Astrocyte (in vitro differentiated cells and primary cell): ENCODE data around the gene HCN1. TPM values are rescaled to one million over a fixed set of nuclear protein-coding genes. Genes with fewer than 3 reads are reported as not detected.

ENCODE experiments used
- DNase-seq: peaks from one replicate; pipeline ENCODE4 v3.0.0-alpha.2; 2010; ENCODE audit warnings: low read depth
- FAIRE-seq: peaks from 2 replicates; lab custom pipeline; 2011; peaks lifted over from hg19 to GRCh38; lab: Jason Lieb, UNC
- H2AFZ ChIP-seq: 2 replicates; pipeline ENCODE4 v1.6.0; 2012; ENCODE audit warnings: low read depth, low read length, inconsistent platforms
- H3K27ac ChIP-seq: 2 replicates; pipeline ENCODE4 v1.5.1; 2011; ENCODE audit warnings: low read depth, low read length, inconsistent platforms
- H3K27me3 ChIP-seq: 2 replicates; pipeline ENCODE4 v1.6.0; 2011; ENCODE audit warnings: low read length, inconsistent platforms; ENCODE audit not compliant: insufficient read depth
- H3K36me3 ChIP-seq: 2 replicates; pipeline ENCODE4 v1.5.1; 2011; ENCODE audit warnings: low read length, inconsistent platforms; ENCODE audit not compliant: insufficient read depth
- H3K4me1 ChIP-seq: 2 replicates; pipeline ENCODE4 v1.5.1; 2011; ENCODE audit warnings: low read length, inconsistent platforms; ENCODE audit not compliant: insufficient read depth
- H3K4me2 ChIP-seq: 2 replicates; pipeline ENCODE4 v1.6.0; 2012; ENCODE audit warnings: low read length, inconsistent platforms
- H3K4me3 ChIP-seq: 2 replicates; pipeline ENCODE4 v1.5.1; 2011; ENCODE audit warnings: low read depth, mild to moderate bottlenecking, low read length, inconsistent platforms; ENCODE audit not compliant: insufficient read depth
- H3K79me2 ChIP-seq: 2 replicates; pipeline ENCODE4 v1.6.0; 2012; ENCODE audit warnings: mild to moderate bottlenecking, low read length, inconsistent platforms; ENCODE audit not compliant: insufficient read depth
- H3K9ac ChIP-seq: 2 replicates; pipeline ENCODE4 v1.6.0; 2012; ENCODE audit warnings: mild to moderate bottlenecking, low read length, inconsistent platforms
- H3K9me3 ChIP-seq: 2 replicates; pipeline ENCODE4 v1.5.1; 2012; ENCODE audit warnings: low read depth, mild to moderate bottlenecking, low read length, inconsistent platforms; ENCODE audit not compliant: insufficient read depth
- H4K20me1 ChIP-seq: 2 replicates; pipeline ENCODE4 v1.6.0; 2012; ENCODE audit warnings: low read length, inconsistent platforms; ENCODE audit not compliant: insufficient read depth
- H3K27ac Mint-ChIP-seq: one replicate; pipeline ENCODE4 v1.8.0; 2021; ENCODE audit warnings: mild to moderate bottlenecking, mixed read lengths; ENCODE audit not compliant: unreplicated experiment
- H3K27me3 Mint-ChIP-seq: one replicate; pipeline ENCODE4 v1.8.0; 2021; ENCODE audit warnings: low read depth, mixed read lengths; ENCODE audit not compliant: unreplicated experiment
- H3K36me3 Mint-ChIP-seq: one replicate; pipeline ENCODE4 v1.8.0; 2021; ENCODE audit warnings: low read depth, mixed read lengths; ENCODE audit not compliant: unreplicated experiment
- H3K4me1 Mint-ChIP-seq: one replicate; pipeline ENCODE4 v1.8.0; 2021; ENCODE audit warnings: low read depth, mixed read lengths; ENCODE audit not compliant: unreplicated experiment
- H3K4me3 Mint-ChIP-seq: one replicate; pipeline ENCODE4 v1.8.0; 2021; ENCODE audit warnings: mild to moderate bottlenecking, moderate library complexity, mixed read lengths; ENCODE audit not compliant: unreplicated experiment
- H3K9me3 Mint-ChIP-seq: one replicate; pipeline ENCODE4 v1.8.0; 2021; ENCODE audit warnings: mild to moderate bottlenecking, mixed read lengths; ENCODE audit not compliant: unreplicated experiment
- EZH2 ChIP-seq: IDR thresholded peaks from 2 replicates; pipeline ENCODE4 v1.6.1; 2012; ENCODE audit warnings: mild to moderate bottlenecking, low read length, inconsistent platforms; ENCODE audit not compliant: insufficient read depth
- total RNA-seq: library from RNA; stranded (reverse); gene quantifications from 2 replicates; pipeline ENCODE4 v1.2.1, GENCODE V29; 2021
- TF ChIP-seq, protein P1 (sequence below): IDR thresholded peaks from 2 replicates; pipeline ENCODE4 v1.5.1; 2011; ENCODE audit warnings: low read depth, mild to moderate bottlenecking, inconsistent platforms, low read length, moderate library complexity; ENCODE audit not compliant: insufficient read depth

The HCN1 gene
- total RNA-seq, 1 donor from 2014 or later: 0.11 TPM

DNA sequence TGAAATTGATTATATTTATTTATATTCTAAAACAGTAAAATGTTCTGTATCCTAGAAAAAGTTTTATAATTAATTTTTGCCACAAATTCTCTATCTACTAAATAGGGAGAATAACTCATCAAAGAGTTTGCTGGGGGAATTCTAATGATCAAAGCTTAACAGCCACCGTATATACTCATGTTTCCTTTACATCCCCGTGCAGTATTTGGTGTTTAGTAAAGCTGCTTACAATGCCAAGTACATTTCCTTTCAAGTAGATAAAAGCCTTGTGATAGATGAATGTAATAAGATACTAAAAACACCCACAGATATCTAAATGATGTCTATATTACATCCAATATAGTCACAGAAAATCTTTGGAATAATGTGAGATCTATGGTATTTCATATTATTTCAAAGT is 312.2 kb downstream of the HCN1 start:
- Histone ChIP-seq H3K4me2 (no peak overlapping the region), H3K9ac (no peak overlapping the region), H3K9me3 (no peaks in the 10 kb centered on the region), H3K4me3 (no peak overlapping the region), H2AFZ (no peak overlapping the region), H3K27ac (no peak overlapping the region), H4K20me1 (no peaks in the 10 kb centered on the region), H3K36me3 (no peaks in the 10 kb centered on the region), H3K79me2 (no peaks in the 10 kb centered on the region), H3K27me3 (no peaks in the 10 kb centered on the region), H3K4me1 (peaks cover 6% of the 10 kb centered on the region)
- Mint-ChIP-seq H3K9me3 (no peaks in the 10 kb centered on the region), H3K4me3 (no peak overlapping the region), H3K36me3 (no peaks in the 10 kb centered on the region), H3K27ac (no peak overlapping the region), H3K4me1 (peaks cover 14% of the 10 kb centered on the region), H3K27me3 (no peaks in the 10 kb centered on the region)
- DNase-seq: no peak
- no peak for TF ChIP-seq EZH2
- TF ChIP-seq, protein P1, sequence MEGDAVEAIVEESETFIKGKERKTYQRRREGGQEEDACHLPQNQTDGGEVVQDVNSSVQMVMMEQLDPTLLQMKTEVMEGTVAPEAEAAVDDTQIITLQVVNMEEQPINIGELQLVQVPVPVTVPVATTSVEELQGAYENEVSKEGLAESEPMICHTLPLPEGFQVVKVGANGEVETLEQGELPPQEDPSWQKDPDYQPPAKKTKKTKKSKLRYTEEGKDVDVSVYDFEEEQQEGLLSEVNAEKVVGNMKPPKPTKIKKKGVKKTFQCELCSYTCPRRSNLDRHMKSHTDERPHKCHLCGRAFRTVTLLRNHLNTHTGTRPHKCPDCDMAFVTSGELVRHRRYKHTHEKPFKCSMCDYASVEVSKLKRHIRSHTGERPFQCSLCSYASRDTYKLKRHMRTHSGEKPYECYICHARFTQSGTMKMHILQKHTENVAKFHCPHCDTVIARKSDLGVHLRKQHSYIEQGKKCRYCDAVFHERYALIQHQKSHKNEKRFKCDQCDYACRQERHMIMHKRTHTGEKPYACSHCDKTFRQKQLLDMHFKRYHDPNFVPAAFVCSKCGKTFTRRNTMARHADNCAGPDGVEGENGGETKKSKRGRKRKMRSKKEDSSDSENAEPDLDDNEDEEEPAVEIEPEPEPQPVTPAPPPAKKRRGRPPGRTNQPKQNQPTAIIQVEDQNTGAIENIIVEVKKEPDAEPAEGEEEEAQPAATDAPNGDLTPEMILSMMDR: no peak
- FAIRE-seq: no peak

DNA sequence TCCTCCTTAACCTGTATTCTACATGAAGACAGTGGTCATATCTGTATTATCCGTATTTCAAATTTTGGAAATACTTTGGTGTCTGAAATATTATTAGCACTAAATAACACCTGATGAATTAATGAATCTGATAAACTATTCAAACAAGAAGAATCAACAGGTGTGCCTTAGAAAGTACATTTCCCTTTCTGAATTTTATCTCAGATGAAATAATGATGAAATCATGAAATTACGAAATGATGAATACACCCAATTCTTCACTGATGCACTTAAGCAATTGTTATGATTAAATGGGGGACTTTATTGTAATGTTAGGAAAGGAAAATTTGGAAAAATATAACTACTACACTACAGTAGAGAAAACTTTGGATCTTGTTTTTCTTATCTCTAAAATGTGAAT is 313.6 kb downstream of the HCN1 start:
- Mint-ChIP-seq H3K27me3 (no peaks in the 10 kb centered on the region), H3K4me3 (no peak overlapping the region), H3K9me3 (no peaks in the 10 kb centered on the region), H3K4me1 (peaks cover 14% of the 10 kb centered on the region), H3K36me3 (no peaks in the 10 kb centered on the region), H3K27ac (no peak overlapping the region)
- Histone ChIP-seq H3K4me2 (no peak overlapping the region), H3K36me3 (no peaks in the 10 kb centered on the region), H2AFZ (no peak overlapping the region), H3K27ac (no peak overlapping the region), H3K9me3 (no peaks in the 10 kb centered on the region), H3K79me2 (no peaks in the 10 kb centered on the region), H4K20me1 (no peaks in the 10 kb centered on the region), H3K27me3 (no peaks in the 10 kb centered on the region), H3K4me1 (peaks cover 6% of the 10 kb centered on the region), H3K4me3 (no peak overlapping the region), H3K9ac (no peak overlapping the region)
- TF ChIP-seq, protein P1: no peak
- no peak for TF ChIP-seq EZH2
- FAIRE-seq (no peak), DNase-seq (no peak)

DNA sequence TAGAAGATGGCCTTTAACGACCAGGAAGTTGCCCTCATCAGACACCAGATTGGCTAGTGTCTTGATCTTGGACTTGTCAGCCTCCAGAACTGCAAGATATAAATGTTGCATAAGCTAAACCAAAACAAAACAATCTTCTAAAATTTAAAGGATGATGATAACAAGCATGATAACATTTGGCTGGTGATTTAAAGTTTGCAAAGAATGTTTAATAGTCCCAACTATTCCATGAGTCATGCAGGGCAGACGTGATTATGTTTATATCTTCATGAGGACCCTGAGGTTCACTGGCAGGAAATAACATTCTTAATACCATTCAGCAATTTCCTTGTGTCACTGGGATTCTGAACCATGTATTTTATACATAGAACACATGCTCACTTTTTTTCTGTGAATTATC is 319.8 kb downstream of the HCN1 start:
- Mint-ChIP-seq H3K27me3 (no peaks in the 10 kb centered on the region), H3K27ac (no peak overlapping the region), H3K36me3 (no peaks in the 10 kb centered on the region), H3K4me3 (no peak overlapping the region), H3K4me1 (no peaks in the 10 kb centered on the region), H3K9me3 (no peaks in the 10 kb centered on the region)
- Histone ChIP-seq H3K4me2 (no peak overlapping the region), H3K36me3 (no peaks in the 10 kb centered on the region), H3K27ac (no peak overlapping the region), H3K4me3 (no peak overlapping the region), H2AFZ (no peak overlapping the region), H3K27me3 (no peaks in the 10 kb centered on the region), H3K9me3 (no peaks in the 10 kb centered on the region), H4K20me1 (no peaks in the 10 kb centered on the region), H3K4me1 (no peaks in the 10 kb centered on the region), H3K79me2 (no peaks in the 10 kb centered on the region), H3K9ac (no peak overlapping the region)
- FAIRE-seq (no peak), DNase-seq (peak; percentile 31)
- no peak for TF ChIP-seq EZH2
- TF ChIP-seq, protein P1: no peak
